B cell (primary cell): ENCODE results near the gene GSG1. TPM values are rescaled to one million over a fixed set of nuclear protein-coding genes. Genes with fewer than 3 reads are reported as not detected.

ENCODE experiments used
- ATAC-seq: fragments of 200-7000 bp; cut with Tn5 transposase; one replicate; pipeline ENCODE4 v1.10.0; 2021; ENCODE audit warnings: low read depth, mild to moderate bottlenecking, moderate number of reproducible peaks, moderate library complexity
- CTCF ChIA-PET: fragments of 350-600 bp; sonication (Branson Sonifier 250); formaldehyde crosslinking; loops from one replicate; lab custom pipeline; 2021; ENCODE audit warnings: antibody characterized with exemption, inconsistent platforms; lab: Charles Lee
- POLR2A ChIA-PET: fragments of 350-600 bp; sonication (Branson Sonifier 250); formaldehyde crosslinking; loops from one replicate; lab custom pipeline; 2021; ENCODE audit warnings: antibody characterized with exemption; lab: Charles Lee
- DNase-seq: peaks from one replicate; pipeline ENCODE4 v3.0.0; 2013
- H2AFZ ChIP-seq: 2 replicates; pipeline ENCODE4 v1.6.1; 2012; ENCODE audit warnings: mild to moderate bottlenecking, low read depth, low read length; ENCODE audit not compliant: insufficient read depth, poor library complexity, severe bottlenecking
- H3K27ac ChIP-seq, 2 donors: 1 replicate in 1 of 2; 2 replicates in 1 of 2; pipeline ENCODE4 v1.5.1; 2012 to 2013; ENCODE audit warnings: low read length in 2 of 2, mild to moderate bottlenecking in 2 of 2, moderate library complexity in 1 of 2
- H3K27me3 ChIP-seq, 4 experiments: fragments of 200-600 bp in 1 of 4; sonication (generic) in 1 of 4; replicated peaks in 1 of 4; 1 replicate in 2 of 4; 2 replicates in 2 of 4; pipeline versions ENCODE4 v1.6.1 to v1.7.0; 2013 to 2016; ENCODE audit warnings: low read length in 3 of 4, mild to moderate bottlenecking in 2 of 4, mixed read lengths in 1 of 4, moderate library complexity in 1 of 4; ENCODE audit not compliant: insufficient read depth in 4 of 4, control insufficient read depth in 3 of 4; ENCODE audit errors: control extremely low read depth in 1 of 4
- H3K36me3 ChIP-seq, 2 experiments: replicated peaks in 1 of 2; 1 replicate in 1 of 2; 2 replicates in 1 of 2; pipeline versions ENCODE4 v1.6.1 to v1.7.1; 2013; ENCODE audit warnings: low read length in 1 of 2; ENCODE audit not compliant: insufficient read depth in 2 of 2, control insufficient read depth in 1 of 2; ENCODE audit errors: control extremely low read depth in 1 of 2, extremely low read depth in 1 of 2
- H3K4me1 ChIP-seq, 2 donors: fragments of 200-600 bp in 1 of 2; sonication (generic) in 1 of 2; 1 replicate in 1 of 2; 2 replicates in 1 of 2; pipeline versions ENCODE4 v1.5.1 to v1.6.1; 2013 to 2017; ENCODE audit warnings: low read length in 2 of 2; ENCODE audit not compliant: control insufficient read depth in 2 of 2, insufficient read depth in 2 of 2
- H3K4me2 ChIP-seq: replicated peaks from 2 replicates; pipeline ENCODE3; 2012; ENCODE audit warnings: mild to moderate bottlenecking, low read depth, low read length; ENCODE audit not compliant: poor library complexity, severe bottlenecking
- H3K4me3 ChIP-seq, 5 experiments: fragments of 200-600 bp in 1 of 5; sonication (generic) in 1 of 5; 1 replicate in 3 of 5; 2 replicates in 2 of 5; pipeline versions ENCODE4 v1.5.1 to v1.7.0; 2011 to 2016; ENCODE audit warnings: low read length in 4 of 5, mild to moderate bottlenecking in 4 of 5, low read depth in 2 of 5, control low read depth in 1 of 5, moderate library complexity in 1 of 5; ENCODE audit not compliant: insufficient read depth in 1 of 5; ENCODE audit errors: control extremely low read depth in 1 of 5, extremely low read depth in 1 of 5
- H3K79me2 ChIP-seq: fragments of 200-600 bp; sonication (generic); one replicate; pipeline ENCODE4 v1.6.0; 2016; ENCODE audit warnings: low read length; ENCODE audit not compliant: control insufficient read depth, insufficient read depth
- H3K9ac ChIP-seq: fragments of 200-600 bp; sonication (generic); 2 replicates; pipeline ENCODE4 v1.6.1; 2017; ENCODE audit warnings: mild to moderate bottlenecking, low read length, moderate library complexity
- H3K9me3 ChIP-seq, 3 donors: one replicate each; pipeline versions ENCODE4 v1.6.1 to v1.7.1; 2013; ENCODE audit warnings: low read length in 2 of 3; ENCODE audit not compliant: control insufficient read depth in 2 of 3, insufficient read depth in 1 of 3; ENCODE audit errors: control extremely low read depth in 1 of 3
- H4K20me1 ChIP-seq: 2 replicates; pipeline ENCODE4 v1.6.0; 2012; ENCODE audit warnings: mild to moderate bottlenecking, low read length; ENCODE audit not compliant: insufficient read depth, control insufficient read depth, poor library complexity, severe bottlenecking
- H3K27ac Mint-ChIP-seq: one replicate; pipeline ENCODE4 v1.8.0; 2021; ENCODE audit warnings: mixed read lengths
- H3K27me3 Mint-ChIP-seq: one replicate; pipeline ENCODE4 v1.8.0; 2021; ENCODE audit warnings: mixed read lengths
- H3K4me1 Mint-ChIP-seq: one replicate; pipeline ENCODE4 v1.8.0; 2021; ENCODE audit warnings: mixed read lengths
- H3K4me3 Mint-ChIP-seq: one replicate; pipeline ENCODE4 v1.8.0; 2021; ENCODE audit warnings: mixed read lengths
- H3K9me3 Mint-ChIP-seq: one replicate; pipeline ENCODE4 v1.8.0; 2022; ENCODE audit warnings: mixed read lengths; ENCODE audit not compliant: insufficient read depth
- EZH2 ChIP-seq: IDR thresholded peaks from 2 replicates; pipeline ENCODE4 v1.6.1; 2012; ENCODE audit warnings: borderline replicate concordance, low read depth, mild to moderate bottlenecking, moderate library complexity, low read length; ENCODE audit not compliant: insufficient read depth, poor library complexity, severe bottlenecking
- WGBS: methylation state at CpG from one replicate; pipeline ENCODE4 v1.1.5; 2013; ENCODE audit warnings: missing lambda C conversion rate; ENCODE audit not compliant: insufficient coverage; 5-methylcytosine and 5-hydroxymethylcytosine counted together
- intact Hi-C: fragments of 100-400 bp; cut with micrococcal nuclease; formaldehyde crosslinking; loops from one replicate; pipeline ENCODE4 v1.10.0; 2022
- polyA plus RNA-seq: library from polyadenylated mRNA; depleted of rRNA; stranded (reverse); fragments of >200 nt; gene quantifications from 2 replicates; pipeline ENCODE4 v1.2.3, GENCODE V29; 2012
- total RNA-seq, 2 donors: library from RNA; stranded (reverse); fragments of 120-200 nt in 1 of 2; gene quantifications; 1 replicate in 1 of 2; 2 replicates in 1 of 2; pipeline versions ENCODE4 v1.2.3 to v1.2.4, GENCODE V29; 2013 to 2022
- TF ChIP-seq, protein P1 (sequence below): fragments of 200-600 bp; IDR thresholded peaks from one replicate; pipeline ENCODE4 v1.8.0; 2022; ENCODE audit warnings: antibody characterized with exemption, mild to moderate bottlenecking

The GSG1 gene
- total and polyA plus RNA-seq, 2 donors (not counting 1 experiment from before 2014, with no cell fraction given) = not detected

DNA sequence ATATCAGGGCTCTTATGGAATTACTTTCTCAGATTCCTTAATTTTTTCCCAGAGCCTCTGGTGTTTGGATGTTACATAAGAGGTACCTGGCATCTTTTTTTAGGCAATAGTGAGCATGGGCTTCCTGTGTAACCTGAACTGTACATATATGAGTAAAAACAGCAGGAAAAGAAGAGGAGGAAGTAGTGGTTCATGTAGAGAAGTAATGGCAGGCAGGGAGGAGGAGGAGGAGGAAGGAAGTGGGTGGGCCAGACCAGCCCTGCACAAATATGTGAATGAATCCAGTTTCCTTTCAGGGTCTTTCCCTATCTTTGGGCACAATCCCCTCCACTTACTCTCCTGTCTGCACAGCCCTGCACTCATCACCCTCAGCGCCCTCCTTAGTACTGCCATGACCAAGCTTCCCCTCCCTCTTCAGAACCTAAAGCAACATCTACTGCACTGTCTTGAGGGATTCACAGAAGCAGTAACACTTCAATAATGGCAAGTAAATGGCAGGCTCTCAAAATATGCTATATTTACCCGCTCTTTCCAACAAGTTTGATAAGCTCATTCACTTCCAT lies 40.9 kb upstream of the GSG1 start:
- TF ChIP-seq, protein P1, sequence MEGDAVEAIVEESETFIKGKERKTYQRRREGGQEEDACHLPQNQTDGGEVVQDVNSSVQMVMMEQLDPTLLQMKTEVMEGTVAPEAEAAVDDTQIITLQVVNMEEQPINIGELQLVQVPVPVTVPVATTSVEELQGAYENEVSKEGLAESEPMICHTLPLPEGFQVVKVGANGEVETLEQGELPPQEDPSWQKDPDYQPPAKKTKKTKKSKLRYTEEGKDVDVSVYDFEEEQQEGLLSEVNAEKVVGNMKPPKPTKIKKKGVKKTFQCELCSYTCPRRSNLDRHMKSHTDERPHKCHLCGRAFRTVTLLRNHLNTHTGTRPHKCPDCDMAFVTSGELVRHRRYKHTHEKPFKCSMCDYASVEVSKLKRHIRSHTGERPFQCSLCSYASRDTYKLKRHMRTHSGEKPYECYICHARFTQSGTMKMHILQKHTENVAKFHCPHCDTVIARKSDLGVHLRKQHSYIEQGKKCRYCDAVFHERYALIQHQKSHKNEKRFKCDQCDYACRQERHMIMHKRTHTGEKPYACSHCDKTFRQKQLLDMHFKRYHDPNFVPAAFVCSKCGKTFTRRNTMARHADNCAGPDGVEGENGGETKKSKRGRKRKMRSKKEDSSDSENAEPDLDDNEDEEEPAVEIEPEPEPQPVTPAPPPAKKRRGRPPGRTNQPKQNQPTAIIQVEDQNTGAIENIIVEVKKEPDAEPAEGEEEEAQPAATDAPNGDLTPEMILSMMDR = no peak
- TF ChIP-seq EZH2 = no peak
- H3K9me3 ChIP-seq = no peaks in the 10 kb centered on the region
- peaks cover 15% of the 10 kb centered on the region for H3K27me3 Mint-ChIP-seq
- intact Hi-C loops = no loop called here
- H3K4me3 ChIP-seq = no peak overlapping the region
- ChIA-PET POLR2A (no interaction called here), CTCF (no interaction called here)
- H3K79me2 ChIP-seq = no peaks in the 10 kb centered on the region
- no peak overlapping the region for H3K4me3 Mint-ChIP-seq
- H3K27ac Mint-ChIP-seq = peak overlapping the region; percentile 54
- DNase-seq (no peak), ATAC-seq (no peak)
- 50% methylated on average over 1 of the region's 2 CpGs for WGBS
- H4K20me1 ChIP-seq = no peaks in the 10 kb centered on the region
- H3K4me2 ChIP-seq = peak overlapping the region; percentile 28
- no peaks in the 10 kb centered on the region for H3K27me3 ChIP-seq
- H3K36me3 ChIP-seq = no peaks in the 10 kb centered on the region
- H2AFZ ChIP-seq = peak overlapping the region; percentile 37
- H3K9me3 Mint-ChIP-seq = no peaks in the 10 kb centered on the region
- H3K4me1 ChIP-seq = peaks cover 12 to 13% of the 10 kb centered on the region in 2 donors
- H3K4me1 Mint-ChIP-seq = peaks cover 21% of the 10 kb centered on the region
- H3K9ac ChIP-seq = no peak overlapping the region
- H3K27ac ChIP-seq = no peak overlapping the region

DNA sequence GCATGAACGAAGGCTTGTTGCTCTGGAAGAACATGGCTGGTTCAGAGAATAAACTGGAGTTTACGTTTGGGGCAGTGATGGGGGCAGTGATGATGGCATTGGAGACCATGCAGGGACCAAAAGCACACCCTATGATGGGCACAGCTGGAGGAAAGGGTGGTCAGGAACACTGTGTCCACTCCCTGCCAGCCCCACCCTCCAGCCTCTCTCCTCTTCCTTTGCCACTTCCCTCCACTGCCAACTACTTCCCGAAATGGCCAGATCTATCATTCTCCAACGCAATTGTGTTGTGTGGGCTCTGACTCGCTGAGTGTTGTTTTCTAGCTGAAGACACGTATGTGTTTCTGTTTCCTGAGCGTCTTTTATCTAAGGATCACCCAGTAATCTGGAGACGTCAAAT lies 39.3 kb upstream of the GSG1 start:
- no peaks in the 10 kb centered on the region for H4K20me1 ChIP-seq
- no peak overlapping the region for H3K4me2 ChIP-seq
- no peak overlapping the region for H3K4me3 ChIP-seq
- H3K36me3 ChIP-seq = no peaks in the 10 kb centered on the region
- ChIA-PET POLR2A (no interaction called here), CTCF (no interaction called here)
- peaks cover under 1% of the 10 kb centered on the region for H3K27me3 Mint-ChIP-seq
- H3K9me3 ChIP-seq = no peaks in the 10 kb centered on the region
- H2AFZ ChIP-seq = no peak overlapping the region
- no peaks in the 10 kb centered on the region for H3K27me3 ChIP-seq
- no peak overlapping the region for H3K4me3 Mint-ChIP-seq
- H3K27ac Mint-ChIP-seq = no peak overlapping the region
- H3K9ac ChIP-seq = no peak overlapping the region
- H3K27ac ChIP-seq = no peak overlapping the region
- no peak for DNase-seq
- WGBS = 93% methylated on average over 5 of the region's 8 CpGs
- peaks cover 12 to 13% of the 10 kb centered on the region in 2 donors for H3K4me1 ChIP-seq
- TF ChIP-seq EZH2 = no peak
- TF ChIP-seq, protein P1 = no peak
- ATAC-seq = no peak
- H3K4me1 Mint-ChIP-seq = peaks cover 21% of the 10 kb centered on the region
- no peaks in the 10 kb centered on the region for H3K9me3 Mint-ChIP-seq
- intact Hi-C loops = no loop called here
- no peaks in the 10 kb centered on the region for H3K79me2 ChIP-seq
